Upper lobe of left lung (tissue), 6 donors: ENCODE data around the gene SCAMP5. TPM values are rescaled to one million over a fixed set of nuclear protein-coding genes. Genes with fewer than 3 reads are reported as not detected.

Source experiments
- ATAC-seq, 2 donors: fragments of 200-7000 bp; cut with Tn5 transposase; one replicate each; pipeline ENCODE4 v1.9.1; 2022; ENCODE audit warnings: mild to moderate bottlenecking in 2 of 2, moderate library complexity in 2 of 2; ENCODE audit not compliant: low FRiP score in 2 of 2
- DNase-seq, 2 donors: peaks; one replicate each; pipeline ENCODE4 v3.0.0-alpha.2; 2019 to 2020
- H3K27ac ChIP-seq, 4 donors: fragments of 200-600 bp; sonication (generic); one replicate each; pipeline ENCODE4 v1.5.1; 2016 to 2019
- H3K27me3 ChIP-seq, 4 donors: fragments of 200-600 bp; sonication (generic); one replicate each; pipeline ENCODE4 v1.5.1; 2017 to 2019
- H3K36me3 ChIP-seq, 4 donors: fragments of 200-600 bp; sonication (generic); one replicate each; pipeline ENCODE4 v1.5.1; 2016 to 2019
- H3K4me1 ChIP-seq, 4 donors: fragments of 200-600 bp; sonication (generic); one replicate each; pipeline ENCODE4 v1.5.1; 2018 to 2019
- H3K4me3 ChIP-seq, 4 donors: fragments of 200-600 bp; sonication (generic); one replicate each; pipeline ENCODE4 v1.5.1; 2017 to 2019; ENCODE audit warnings: mild to moderate bottlenecking in 2 of 4, moderate library complexity in 1 of 4
- H3K9me3 ChIP-seq, 4 donors: fragments of 200-600 bp; sonication (generic); one replicate each; pipeline ENCODE4 v1.5.1; 2018 to 2019
- EP300 ChIP-seq, 4 donors: sonication (generic); formaldehyde crosslinking; IDR thresholded peaks; one replicate each; pipeline ENCODE4 v1.5.1; 2017; ENCODE audit warnings: antibody characterized with exemption in 4 of 4, control low read depth in 2 of 4
- POLR2A ChIP-seq, 4 donors: fragments of 450-650 bp; IDR thresholded peaks; one replicate each; pipeline ENCODE4 v1.5.1; 2016 to 2017; ENCODE audit warnings: antibody characterized with exemption in 4 of 4, mild to moderate bottlenecking in 2 of 4
- POLR2AphosphoS5 ChIP-seq, 2 donors: sonication (generic); formaldehyde crosslinking; IDR thresholded peaks; one replicate each; pipeline ENCODE4 v1.5.1; 2017; ENCODE audit warnings: antibody characterized with exemption in 2 of 2
- WGBS, 2 donors: methylation state at CpG; one replicate each; pipeline ENCODE4 v1.1.5; 2017 to 2018; 5-methylcytosine and 5-hydroxymethylcytosine counted together
- total RNA-seq, 6 donors: library from RNA; depleted of rRNA in 4 of 6; stranded (reverse); fragments of >200 nt in 4 of 6; gene quantifications; one replicate each; pipeline versions ENCODE4 v1.1.0 to v1.2.1, GENCODE V29; 2016 to 2021
- TF ChIP-seq, protein P1 (sequence below), 6 experiments: fragments of 450-650 bp in 4 of 6; fragments of 200-600 bp in 2 of 6; sonication (generic) in 2 of 6; IDR thresholded peaks; one replicate each; pipeline ENCODE4 v1.5.1; 2016 to 2019; ENCODE audit warnings: antibody characterized with exemption in 6 of 6
- donor health status: DM: no; HTN: no; CAD: no; lungs with moderate emphysema.
- donor health status: DM: no; HTN: yes; CAD: no; lungs with severe emphysema.

SCAMP5 gene
- total RNA-seq, 6 donors from 2014 or later = 1.0 to 12.3 (median 3.0) TPM

- H3K4me3 ChIP-seq = no peak overlapping the region
- peaks cover 0 to 2% (median 0%) of the 10 kb centered on the region in 4 donors for H3K36me3 ChIP-seq
- H3K9me3 ChIP-seq = no peaks in the 10 kb centered on the region
- WGBS, 2 donors = 88 to 90% methylated on average over 7 to 8 of the region's 8 CpGs
- no peak overlapping the region for H3K27ac ChIP-seq
- TF ChIP-seq POLR2A (IDR thresholded peaks at IDR 0.05) (no peak), POLR2AphosphoS5 (IDR thresholded peaks at IDR 0.05) (no peak), EP300 (IDR thresholded peaks at IDR 0.05) (no peak)
- TF ChIP-seq, protein P1, sequence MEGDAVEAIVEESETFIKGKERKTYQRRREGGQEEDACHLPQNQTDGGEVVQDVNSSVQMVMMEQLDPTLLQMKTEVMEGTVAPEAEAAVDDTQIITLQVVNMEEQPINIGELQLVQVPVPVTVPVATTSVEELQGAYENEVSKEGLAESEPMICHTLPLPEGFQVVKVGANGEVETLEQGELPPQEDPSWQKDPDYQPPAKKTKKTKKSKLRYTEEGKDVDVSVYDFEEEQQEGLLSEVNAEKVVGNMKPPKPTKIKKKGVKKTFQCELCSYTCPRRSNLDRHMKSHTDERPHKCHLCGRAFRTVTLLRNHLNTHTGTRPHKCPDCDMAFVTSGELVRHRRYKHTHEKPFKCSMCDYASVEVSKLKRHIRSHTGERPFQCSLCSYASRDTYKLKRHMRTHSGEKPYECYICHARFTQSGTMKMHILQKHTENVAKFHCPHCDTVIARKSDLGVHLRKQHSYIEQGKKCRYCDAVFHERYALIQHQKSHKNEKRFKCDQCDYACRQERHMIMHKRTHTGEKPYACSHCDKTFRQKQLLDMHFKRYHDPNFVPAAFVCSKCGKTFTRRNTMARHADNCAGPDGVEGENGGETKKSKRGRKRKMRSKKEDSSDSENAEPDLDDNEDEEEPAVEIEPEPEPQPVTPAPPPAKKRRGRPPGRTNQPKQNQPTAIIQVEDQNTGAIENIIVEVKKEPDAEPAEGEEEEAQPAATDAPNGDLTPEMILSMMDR (IDR thresholded peaks at IDR 0.05) = no peak
- H3K4me1 ChIP-seq = peaks cover 30 to 44% (median 41%) of the 10 kb centered on the region in 4 donors
- H3K27me3 ChIP-seq = no peaks in the 10 kb centered on the region
- peak in 1 of 2 donors; percentile 16 for ATAC-seq
- DNase-seq = peak in 1 of 2 donors; percentile 45
Observed at GRCh38 chr15:75034615-75035014, 39.3 kb downstream of the SCAMP5 start.

DNA sequence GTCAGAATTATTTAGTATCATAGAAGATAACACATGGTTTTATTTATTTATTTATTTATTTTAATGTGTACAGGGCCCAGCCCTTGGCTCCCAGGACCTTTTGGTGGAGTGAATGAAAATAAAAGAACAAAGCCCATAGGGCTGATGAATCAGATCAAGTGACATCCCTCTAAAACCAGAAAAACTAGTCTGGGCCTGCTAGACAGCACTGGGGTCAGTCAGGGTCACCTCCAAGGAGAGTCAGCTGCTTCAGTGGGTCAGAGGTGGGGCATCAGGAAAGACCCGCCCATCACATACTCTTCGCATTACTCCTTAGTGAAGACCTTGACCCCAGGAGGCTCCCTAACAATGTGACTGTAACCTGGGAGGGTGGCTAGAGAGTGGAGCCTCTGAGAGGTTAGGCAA, 40.9 kb downstream of the SCAMP5 start:
- Histone ChIP-seq H3K4me1 (peaks cover 18 to 28% (median 25%) of the 10 kb centered on the region in 4 donors), H3K27me3 (no peaks in the 10 kb centered on the region), H3K27ac (no peak overlapping the region), H3K4me3 (no peak overlapping the region), H3K36me3 (peaks cover 0 to 2% (median 0%) of the 10 kb centered on the region in 4 donors), H3K9me3 (no peaks in the 10 kb centered on the region)
- 68 to 100% methylated on average over 2 of the region's 2 CpGs for WGBS, 2 donors
- TF ChIP-seq, protein P1 (IDR thresholded peaks at IDR 0.05) = no peak
- TF ChIP-seq POLR2AphosphoS5 (IDR thresholded peaks at IDR 0.05) = no peak
- no peak for TF ChIP-seq EP300 (IDR thresholded peaks at IDR 0.05)
- no peak for TF ChIP-seq POLR2A (IDR thresholded peaks at IDR 0.05)
- DNase-seq (peak in 1 of 2 donors; percentile 54), ATAC-seq (peak; percentile 23 to 58)

DNA sequence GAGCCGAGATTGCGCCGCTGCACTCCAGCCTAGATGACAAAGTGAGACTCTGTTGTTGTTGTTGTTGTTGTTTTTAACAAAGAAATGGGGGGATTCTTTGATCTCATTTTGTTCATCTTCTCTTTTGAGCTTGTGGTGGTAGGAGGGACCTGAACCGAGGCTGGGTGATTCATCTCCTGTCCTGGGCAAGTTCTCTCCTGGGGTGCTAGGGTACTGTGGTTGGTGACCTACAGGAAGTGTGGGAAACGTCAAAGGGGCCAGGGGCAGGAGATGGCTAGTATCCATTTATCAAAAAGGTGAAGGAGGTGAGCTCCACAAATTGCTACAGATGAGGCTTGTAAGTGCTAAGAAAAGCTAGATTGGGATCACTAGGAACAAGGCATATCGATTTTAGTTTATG, 42.3 kb downstream of the SCAMP5 start:
- H3K27ac ChIP-seq = no peak overlapping the region
- H3K4me3 ChIP-seq = no peak overlapping the region
- DNase-seq (no peak), ATAC-seq (no peak)
- WGBS, 2 donors = 73 to 87% methylated on average over 6 of the region's 6 CpGs
- peaks cover 0 to 2% (median 0%) of the 10 kb centered on the region in 4 donors for H3K36me3 ChIP-seq
- H3K27me3 ChIP-seq = no peaks in the 10 kb centered on the region
- H3K4me1 ChIP-seq = peaks cover 16 to 26% (median 23%) of the 10 kb centered on the region in 4 donors
- TF ChIP-seq, protein P1 (IDR thresholded peaks at IDR 0.05) = no peak
- TF ChIP-seq POLR2A (IDR thresholded peaks at IDR 0.05) (no peak), POLR2AphosphoS5 (IDR thresholded peaks at IDR 0.05) (no peak), EP300 (IDR thresholded peaks at IDR 0.05) (no peak)
- no peaks in the 10 kb centered on the region for H3K9me3 ChIP-seq

- ATAC-seq (no peak), DNase-seq (no peak)
- TF ChIP-seq EP300 (IDR thresholded peaks at IDR 0.05) (no peak), POLR2AphosphoS5 (IDR thresholded peaks at IDR 0.05) (no peak), POLR2A (IDR thresholded peaks at IDR 0.05) (no peak)
- TF ChIP-seq, protein P1 (IDR thresholded peaks at IDR 0.05) = no peak
- WGBS, 2 donors = 82 to 83% methylated on average over 3 of the region's 3 CpGs
- peaks cover 0 to 2% (median 0%) of the 10 kb centered on the region in 4 donors for H3K36me3 ChIP-seq
- H3K27me3 ChIP-seq = no peaks in the 10 kb centered on the region
- H3K4me1 ChIP-seq = peaks cover 22 to 31% (median 27%) of the 10 kb centered on the region in 4 donors
- no peak overlapping the region for H3K27ac ChIP-seq
- no peaks in the 10 kb centered on the region for H3K9me3 ChIP-seq
- H3K4me3 ChIP-seq = no peak overlapping the region
Observed at GRCh38 chr15:75038231-75038630, 42.9 kb downstream of the SCAMP5 start.
